ENCODE results near the gene SLC2A11.
"Not testable (repeated sequence)": the region's sequence is repeated elsewhere in the genome, so short reads cannot be mapped to it uniquely, and the experiment has no call there.

Gene SLC2A11

GRCh38 chr22:23847310-23847920 lies 10.3 kb upstream of the SLC2A11 start:
- no peak for DNase-seq

GRCh38 chr22:23847991-23848864 lies 9.4 kb upstream of the SLC2A11 start:
- no peak for DNase-seq

- DNase-seq, result peak; percentile 90
These were observed 8.4 kb upstream of the SLC2A11 start for GRCh38 chr22:23849009-23850006.

- DNase-seq, result no peak
These were observed 7.5 kb upstream of the SLC2A11 start for GRCh38 chr22:23850136-23850611.

- DNase-seq, result no peak
These were observed 712 bp upstream of the SLC2A11 start for GRCh38 chr22:23856721-23857605.

- no peak for DNase-seq
These were observed 775 bp downstream of the SLC2A11 start for GRCh38 chr22:23858484-23858815.

- no peak for DNase-seq
These were observed 1.5 kb downstream of the SLC2A11 start for GRCh38 chr22:23859201-23859600.

- not testable (repeated sequence) for DNase-seq
These were observed 2.5 kb downstream of the SLC2A11 start for GRCh38 chr22:23860187-23860586.

GRCh38 chr22:23862103-23862502 lies 4.4 kb downstream of the SLC2A11 start:
- DNase-seq, result peak; percentile 84

GRCh38 chr22:23864499-23865154 lies 7.0 kb downstream of the SLC2A11 start:
- not testable (repeated sequence) for DNase-seq

GRCh38 chr22:23868580-23868979 lies 10.9 kb downstream of the SLC2A11 start:
- DNase-seq, result no peak

- DNase-seq, result no peak
These were observed 17.2 kb downstream of the SLC2A11 start for GRCh38 chr22:23874871-23875270.

GRCh38 chr22:23875801-23876200 lies 18.1 kb downstream of the SLC2A11 start:
- no peak for DNase-seq

GRCh38 chr22:23877566-23877965 lies 19.9 kb downstream of the SLC2A11 start:
- DNase-seq, result no peak

GRCh38 chr22:23878219-23878618 lies 20.5 kb downstream of the SLC2A11 start:
- peak; percentile 37 for DNase-seq

GRCh38 chr22:23882370-23882769 lies 24.7 kb downstream of the SLC2A11 start:
- DNase-seq, result no peak

GRCh38 chr22:23883658-23884057 lies 26.0 kb downstream of the SLC2A11 start:
- DNase-seq, result no peak

- DNase-seq, result no peak
These were observed 26.5 kb downstream of the SLC2A11 start for GRCh38 chr22:23884140-23884539.

GRCh38 chr22:23888615-23889401 lies 31.1 kb downstream of the SLC2A11 start:
- peak; percentile 72 for DNase-seq

GRCh38 chr22:23889620-23890019 lies 31.9 kb downstream of the SLC2A11 start:
- DNase-seq, result no peak

- no peak for DNase-seq
These were observed 34.1 kb downstream of the SLC2A11 start for GRCh38 chr22:23891726-23892125.
